GM23338 (cell line): ENCODE results near the gene TSC2. TPM values are rescaled to one million over a fixed set of nuclear protein-coding genes. Genes with fewer than 3 reads are reported as not detected.

Experiments used
- ATAC-seq: fragments of 200-7000 bp; cut with Tn5 transposase; 3 replicates; pipeline ENCODE4 v1.9.1; 2020
- DNase-seq: peaks from one replicate; pipeline ENCODE4 v3.0.0-alpha.2; 2015; ENCODE audit warnings: low spot score
- H2AFZ ChIP-seq: fragments of 200-600 bp; sonication (generic); 2 replicates; pipeline ENCODE4 v1.8.0; 2016; ENCODE audit warnings: antibody characterized with exemption, mild to moderate bottlenecking, moderate library complexity
- H3F3A ChIP-seq: fragments of 200-600 bp; sonication (generic); replicated peaks from 2 replicates; pipeline ENCODE4 v1.8.0; 2017; ENCODE audit warnings: antibody characterized with exemption, mixed run types, low read depth
- H3K27ac ChIP-seq: fragments of 200-600 bp; sonication (generic); 2 replicates; pipeline ENCODE4 v1.6.1; 2016; ENCODE audit warnings: low read depth
- H3K27me3 ChIP-seq: fragments of 200-600 bp; sonication (generic); 2 replicates; pipeline ENCODE4 v1.8.0; 2016; ENCODE audit warnings: mild to moderate bottlenecking, mixed run types, moderate library complexity; ENCODE audit not compliant: insufficient read depth
- H3K36me3 ChIP-seq: fragments of 200-600 bp; sonication (generic); 2 replicates; pipeline ENCODE4 v1.8.0; 2016; ENCODE audit warnings: mild to moderate bottlenecking; ENCODE audit not compliant: insufficient read depth
- H3K4me1 ChIP-seq: fragments of 200-600 bp; sonication (generic); 2 replicates; pipeline ENCODE4 v1.8.0; 2016; ENCODE audit warnings: mild to moderate bottlenecking, moderate library complexity; ENCODE audit not compliant: insufficient read depth
- H3K4me2 ChIP-seq: fragments of 200-600 bp; sonication (generic); 2 replicates; pipeline ENCODE4 v1.7.1; 2017; ENCODE audit warnings: mixed run types
- H3K4me3 ChIP-seq: fragments of 200-600 bp; sonication (generic); 2 replicates; pipeline ENCODE4 v1.6.1; 2016; ENCODE audit warnings: mixed run types
- H3K79me2 ChIP-seq: fragments of 200-600 bp; sonication (generic); replicated peaks from 2 replicates; pipeline ENCODE4 v1.8.0; 2017; ENCODE audit warnings: mild to moderate bottlenecking; ENCODE audit not compliant: insufficient read depth
- H3K9me2 ChIP-seq: fragments of 200-600 bp; sonication (generic); 2 replicates; pipeline ENCODE4 v1.8.0; 2017; ENCODE audit not compliant: insufficient read depth
- H4K20me1 ChIP-seq: fragments of 200-600 bp; sonication (generic); replicated peaks from 2 replicates; pipeline ENCODE4 v1.8.0; 2017; ENCODE audit warnings: mild to moderate bottlenecking; ENCODE audit not compliant: insufficient read depth
- H3K27ac Mint-ChIP-seq: 2 replicates; pipeline ENCODE4 v1.8.0; 2020; ENCODE audit warnings: inconsistent platforms, mild to moderate bottlenecking, moderate library complexity, mixed read lengths
- H3K27me3 Mint-ChIP-seq: 3 replicates; pipeline ENCODE4 v1.8.0; 2022; ENCODE audit warnings: low read depth, mild to moderate bottlenecking, moderate library complexity, mixed read lengths, inconsistent platforms; ENCODE audit not compliant: insufficient read depth, poor library complexity
- H3K36me3 Mint-ChIP-seq: 3 replicates; pipeline ENCODE4 v1.8.0; 2021; ENCODE audit warnings: low read depth, mild to moderate bottlenecking, inconsistent platforms, moderate library complexity, mixed read lengths
- H3K4me1 Mint-ChIP-seq: 3 replicates; pipeline ENCODE4 v1.8.0; 2020; ENCODE audit warnings: mild to moderate bottlenecking, inconsistent platforms, mixed read lengths
- H3K4me3 Mint-ChIP-seq: 3 replicates; pipeline ENCODE4 v1.8.0; 2021; ENCODE audit warnings: moderate library complexity, mild to moderate bottlenecking, inconsistent platforms, mixed read lengths
- H3K9me3 Mint-ChIP-seq: 3 replicates; pipeline ENCODE4 v1.8.0; 2020; ENCODE audit warnings: moderate library complexity, mild to moderate bottlenecking, inconsistent platforms, mixed read lengths
- CREB1 ChIP-seq: fragments of 250-450 bp; sonication (Bioruptor Pico); IDR thresholded peaks from 2 replicates; pipeline ENCODE4 v1.5.0; 2020; ENCODE audit warnings: low read depth, mild to moderate bottlenecking, moderate library complexity
- CTCF ChIP-seq, 2 experiments: fragments of 200-600 bp in 1 of 2; sonication (generic) in 1 of 2; conservative IDR thresholded peaks; 2 replicates each; pipeline versions ENCODE4 v1.5.1 to v1.6.1; 2016 to 2017; ENCODE audit warnings: antibody characterized with exemption in 2 of 2, low read depth in 2 of 2, mild to moderate bottlenecking in 2 of 2, moderate library complexity in 1 of 2
- ETS1 ChIP-seq: IDR thresholded peaks from 2 replicates; pipeline ENCODE4 v1.6.1; 2016; ENCODE audit warnings: antibody characterized with exemption
- EZH2 ChIP-seq: fragments of 200-600 bp; sonication (generic); IDR thresholded peaks from one replicate; pipeline ENCODE4 v1.8.0; 2017; ENCODE audit warnings: antibody characterized with exemption, mild to moderate bottlenecking, low read depth; ENCODE audit not compliant: unreplicated experiment
- EZH2phosphoT487 ChIP-seq: fragments of 200-600 bp; sonication (generic); IDR thresholded peaks from one replicate; pipeline ENCODE4 v1.8.1; 2018; ENCODE audit warnings: antibody characterized with exemption; ENCODE audit not compliant: unreplicated experiment
- JUNB ChIP-seq: IDR thresholded peaks from one replicate; pipeline ENCODE4 v1.6.1; 2016; ENCODE audit warnings: antibody characterized with exemption; ENCODE audit not compliant: unreplicated experiment
- NANOG ChIP-seq: IDR thresholded peaks from 2 replicates; pipeline ENCODE4 v1.6.1; 2016; ENCODE audit warnings: antibody characterized with exemption, borderline replicate concordance
- POLR2AphosphoS5 ChIP-seq: IDR thresholded peaks from 2 replicates; pipeline ENCODE4 v1.6.1; 2016; ENCODE audit warnings: antibody characterized with exemption, low read depth
- REST ChIP-seq: IDR thresholded peaks from one replicate; pipeline ENCODE4 v1.6.1; 2018; ENCODE audit warnings: antibody characterized with exemption; ENCODE audit not compliant: unreplicated experiment
- STAT1 ChIP-seq: IDR thresholded peaks from one replicate; pipeline ENCODE4 v1.6.1; 2016; ENCODE audit warnings: antibody characterized with exemption; ENCODE audit not compliant: unreplicated experiment
- ZNF114 ChIP-seq: fragments of 250-450 bp; sonication (Bioruptor Pico); IDR thresholded peaks from 2 replicates; pipeline ENCODE4 v1.5.0; 2020; ENCODE audit warnings: mild to moderate bottlenecking, moderate library complexity
- ZNF331 ChIP-seq: fragments of 250-450 bp; sonication (Bioruptor Pico); IDR thresholded peaks from 2 replicates; pipeline ENCODE4 v1.5.0; 2020; ENCODE audit warnings: low read depth, mild to moderate bottlenecking, moderate library complexity
- ZNF462 ChIP-seq: fragments of 250-450 bp; sonication (Bioruptor Pico); IDR thresholded peaks from 2 replicates; pipeline ENCODE4 v1.5.0; 2020; ENCODE audit warnings: mild to moderate bottlenecking, moderate library complexity
- polyA plus RNA-seq: library from polyadenylated mRNA; unstranded; fragments of >200 nt; fragmentation: Nextera tagmentation; extraction: Ambion mirVana; gene quantifications from 2 replicates; pipeline ENCODE4 v1.2.1, GENCODE V29; 2016
- total RNA-seq: library from RNA; depleted of rRNA; stranded (reverse); fragments of >200 nt; shearing (Covaris generic); gene quantifications from 2 replicates; pipeline ENCODE4 v1.2.3, GENCODE V29; 2014

TSC2 gene
- total and polyA plus RNA-seq, 2 experiments from 2014 or later: 40.5 to 93.0 TPM

GRCh38 chr16:2079311-2079800 lies 31.6 kb downstream of the TSC2 start:
- no peak overlapping the region for H2AFZ ChIP-seq
- Mint-ChIP-seq H3K4me3 (no peak overlapping the region), H3K9me3 (no peaks in the 10 kb centered on the region), H3K4me1 (no peaks in the 10 kb centered on the region), H3K27me3 (peaks cover 4% of the 10 kb centered on the region), H3K27ac (no peak overlapping the region), H3K36me3 (peaks cover 10% of the 10 kb centered on the region)
- no peak overlapping the region for H3K4me3 ChIP-seq
- no peaks in the 10 kb centered on the region for H3K36me3 ChIP-seq
- no peak overlapping the region for H3K27ac ChIP-seq
- no peaks in the 10 kb centered on the region for H3K79me2 ChIP-seq
- DNase-seq: no peak
- no peak for ATAC-seq
- H3K4me2 ChIP-seq: no peak overlapping the region
- no peaks in the 10 kb centered on the region for H3K4me1 ChIP-seq
- no peaks in the 10 kb centered on the region for H3K27me3 ChIP-seq
- TF ChIP-seq JUNB (no peak), NANOG (no peak), ZNF462 (CRISPR knock-in tag) (no peak), CREB1 (CRISPR knock-in tag) (no peak), POLR2AphosphoS5 (no peak), ZNF114 (CRISPR knock-in tag) (no peak), REST (no peak), CTCF (conservative IDR thresholded peaks at IDR 0.05; ENCODE audit: low read depth in 2 of 2) (no peak), EZH2 (no peak), ZNF331 (CRISPR knock-in tag) (no peak), ETS1 (no peak), EZH2phosphoT487 (no peak), STAT1 (no peak)
- no peaks in the 10 kb centered on the region for H4K20me1 ChIP-seq
- no peaks in the 10 kb centered on the region for H3K9me2 ChIP-seq
- no peaks in the 10 kb centered on the region for H3F3A ChIP-seq
